Measurements from ENCODE around the gene SLC7A9.

Gene SLC7A9

GRCh38 chr19:32831611-32832010, 38.0 kb downstream of the SLC7A9 start:
- TF ChIP-seq, protein P1, sequence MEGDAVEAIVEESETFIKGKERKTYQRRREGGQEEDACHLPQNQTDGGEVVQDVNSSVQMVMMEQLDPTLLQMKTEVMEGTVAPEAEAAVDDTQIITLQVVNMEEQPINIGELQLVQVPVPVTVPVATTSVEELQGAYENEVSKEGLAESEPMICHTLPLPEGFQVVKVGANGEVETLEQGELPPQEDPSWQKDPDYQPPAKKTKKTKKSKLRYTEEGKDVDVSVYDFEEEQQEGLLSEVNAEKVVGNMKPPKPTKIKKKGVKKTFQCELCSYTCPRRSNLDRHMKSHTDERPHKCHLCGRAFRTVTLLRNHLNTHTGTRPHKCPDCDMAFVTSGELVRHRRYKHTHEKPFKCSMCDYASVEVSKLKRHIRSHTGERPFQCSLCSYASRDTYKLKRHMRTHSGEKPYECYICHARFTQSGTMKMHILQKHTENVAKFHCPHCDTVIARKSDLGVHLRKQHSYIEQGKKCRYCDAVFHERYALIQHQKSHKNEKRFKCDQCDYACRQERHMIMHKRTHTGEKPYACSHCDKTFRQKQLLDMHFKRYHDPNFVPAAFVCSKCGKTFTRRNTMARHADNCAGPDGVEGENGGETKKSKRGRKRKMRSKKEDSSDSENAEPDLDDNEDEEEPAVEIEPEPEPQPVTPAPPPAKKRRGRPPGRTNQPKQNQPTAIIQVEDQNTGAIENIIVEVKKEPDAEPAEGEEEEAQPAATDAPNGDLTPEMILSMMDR (IDR thresholded peaks at IDR 0.05; ENCODE audit: low read depth, low read length): no peak
- H3K4me3 ChIP-seq (ENCODE audit: low read depth, low read length): no peak overlapping the region

DNA sequence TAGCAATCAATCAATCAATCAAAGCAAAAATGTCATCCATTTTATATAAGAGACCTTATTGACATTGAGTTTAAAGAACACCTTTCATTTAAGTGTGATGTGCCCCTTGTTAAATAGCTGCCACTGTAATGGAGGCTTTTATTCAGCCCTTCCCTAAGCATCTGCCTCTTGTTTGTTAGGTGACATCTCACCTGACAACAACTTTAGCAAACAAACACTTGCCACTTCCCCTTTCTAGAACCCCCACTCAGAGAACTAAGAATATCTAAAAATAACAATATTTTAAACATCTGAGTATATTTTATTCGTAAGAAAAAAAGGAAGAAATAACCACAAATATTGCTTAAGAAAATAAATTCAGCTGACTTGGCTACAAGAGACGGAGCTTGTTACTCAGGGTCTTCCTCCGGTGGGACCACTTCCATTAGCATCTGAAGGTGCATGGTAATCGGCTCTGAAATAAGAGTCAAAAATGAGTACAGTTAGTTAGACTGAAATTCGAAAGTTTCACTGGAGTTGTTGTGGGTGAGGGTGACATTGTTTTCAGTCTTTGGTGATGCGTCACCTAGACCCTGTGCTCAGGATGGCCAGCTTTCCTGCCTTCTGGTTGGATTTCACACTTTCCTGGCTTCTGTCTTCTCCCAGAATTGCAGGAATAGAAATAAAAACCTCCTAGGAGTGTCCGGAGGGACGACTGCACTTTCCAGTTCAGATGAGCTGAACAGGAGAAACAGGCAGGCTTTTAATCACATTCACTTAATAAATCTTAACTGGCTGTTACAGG, 39.1 kb downstream of the SLC7A9 start:
- TF ChIP-seq, protein P1 (IDR thresholded peaks at IDR 0.05; ENCODE audit: low read depth, low read length): no peak
- H3K4me3 ChIP-seq (ENCODE audit: low read depth, low read length): 0 out of 2 replicates have a peak overlapping the region, but pooled peaks have one; percentile 21

- TF ChIP-seq, protein P1 (IDR thresholded peaks at IDR 0.05; ENCODE audit: low read depth, low read length): no peak
- no peak overlapping the region for H3K4me3 ChIP-seq (ENCODE audit: low read depth, low read length)
Measured at GRCh38 chr19:32829345-32829896, 40.1 kb downstream of the SLC7A9 start.

DNA sequence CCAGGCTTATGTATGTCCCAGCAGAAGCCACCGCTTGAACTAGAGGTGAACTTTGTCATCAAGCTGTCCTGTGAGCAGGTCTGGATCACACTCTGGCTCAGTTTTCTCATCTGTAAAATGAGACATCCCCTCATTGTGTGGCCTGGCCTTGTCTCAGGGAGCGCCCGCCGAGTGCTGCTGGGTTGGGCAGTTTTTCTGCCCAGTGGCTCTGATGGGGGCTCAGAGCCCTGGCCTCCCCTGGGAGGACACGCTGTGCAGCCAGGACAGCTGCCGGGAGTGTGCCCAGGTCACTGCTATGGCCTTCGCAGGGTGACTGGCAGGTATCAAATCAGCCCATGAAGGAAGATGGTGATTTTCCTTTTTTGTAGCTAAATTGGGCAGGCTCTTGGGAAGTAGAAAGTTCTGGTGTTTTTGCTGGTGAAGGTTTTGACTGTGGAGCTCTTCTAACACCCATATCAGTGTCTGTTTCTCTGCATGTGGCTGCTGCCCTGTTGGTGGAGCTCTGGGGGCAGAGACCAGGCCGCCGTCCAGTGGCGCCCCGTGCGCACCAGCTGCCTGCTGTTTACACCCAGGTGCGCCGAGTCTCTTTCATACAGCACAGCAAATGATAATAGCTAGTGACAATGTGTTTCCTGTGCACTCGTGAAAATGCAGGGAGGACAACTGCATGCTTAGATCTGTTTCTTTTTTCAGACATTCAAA, 40.8 kb downstream of the SLC7A9 start:
- no peak overlapping the region for H3K4me3 ChIP-seq (ENCODE audit: low read depth, low read length)
- TF ChIP-seq, protein P1 (IDR thresholded peaks at IDR 0.05; ENCODE audit: low read depth, low read length): no peak

DNA sequence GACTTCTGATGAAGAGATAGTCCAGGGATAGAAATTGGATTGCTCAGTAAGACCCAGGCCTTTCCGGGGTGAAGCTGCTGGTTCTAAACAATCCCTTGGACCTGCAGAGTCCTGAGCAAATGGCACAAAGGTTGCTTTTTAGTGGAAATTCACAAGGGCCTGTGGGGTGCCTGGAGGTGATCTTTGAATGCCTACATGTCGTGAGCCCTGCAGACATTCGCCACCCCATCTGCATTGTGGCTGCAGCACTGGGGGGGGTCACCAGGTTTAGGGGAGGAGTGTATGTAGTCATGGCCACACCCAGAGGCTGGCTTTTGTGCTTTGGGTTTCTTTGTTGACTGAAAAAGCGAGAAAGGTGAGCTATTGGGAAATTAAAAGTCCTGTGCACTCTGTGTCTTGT, 41.4 kb downstream of the SLC7A9 start:
- H3K4me3 ChIP-seq (ENCODE audit: low read depth, low read length): no peak overlapping the region
- TF ChIP-seq, protein P1 (IDR thresholded peaks at IDR 0.05; ENCODE audit: low read depth, low read length): no peak

DNA sequence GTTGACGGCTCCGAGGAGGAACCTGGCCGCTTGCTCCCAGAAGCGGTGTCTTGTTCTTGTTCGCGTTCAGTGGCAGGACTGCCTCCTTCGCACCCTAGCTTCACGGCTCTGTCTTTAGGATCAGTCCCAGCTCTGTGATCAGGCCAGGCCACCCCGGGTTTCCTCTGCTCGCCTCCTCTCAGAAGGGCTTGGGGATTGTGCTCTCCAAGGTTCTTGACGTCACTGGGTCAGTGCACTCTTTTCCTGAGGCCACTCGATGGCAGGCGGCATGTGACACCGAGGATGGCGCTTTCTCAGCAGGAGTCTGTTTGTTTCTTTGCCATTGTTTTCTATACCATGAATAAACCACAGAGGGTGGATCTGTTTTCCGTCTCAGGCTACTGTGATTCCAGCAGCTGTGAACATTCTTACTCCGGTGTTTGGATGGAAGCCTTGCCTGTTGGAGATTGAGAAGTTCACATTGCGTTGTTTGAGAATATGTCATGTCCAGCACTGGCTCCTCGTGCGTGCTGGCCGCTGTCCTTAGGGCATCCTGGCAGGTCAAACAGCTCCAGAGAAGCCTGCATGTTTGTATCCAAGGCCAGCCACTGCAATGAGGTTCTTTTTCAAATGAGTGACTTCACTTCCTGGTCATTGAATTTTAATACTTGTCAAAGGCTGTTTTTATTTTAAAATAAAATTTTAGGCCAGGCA, 44.5 kb downstream of the SLC7A9 start:
- TF ChIP-seq, protein P1 (IDR thresholded peaks at IDR 0.05; ENCODE audit: low read depth, low read length): no peak
- H3K4me3 ChIP-seq (ENCODE audit: low read depth, low read length): no peak overlapping the region
